K562 treated with DMSO at 1 percent for 48 hours (cell line): Measurements from ENCODE around the gene GGT6. TPM values are rescaled to one million over a fixed set of nuclear protein-coding genes. Genes with fewer than 3 reads are reported as not detected.

Experiments used
- total RNA-seq: library from RNA; unstranded; fragments of 300-600 nt; gene quantifications from 2 replicates; pipeline ENCODE4 v1.2.3, GENCODE V29; 2022; ENCODE audit warnings: low replicate concordance; ENCODE audit errors: extremely low read depth

The GGT6 gene
- total RNA-seq, result not detected in 2 replicates

GRCh38 chr17:4560421-4560820 lies at the start of gene GGT6:
Gene GGT6, minus strand, starts transcription at chr17:4560577. Its CDS starts 56 bp downstream, at chr17:4560521.

GRCh38 chr17:4584101-4584916 lies 23.9 kb upstream of the GGT6 start, which contains the start of gene SMTNL2:
Gene SMTNL2, plus strand, starts transcription at chr17:4584529. Its CDS starts 77 bp downstream, at chr17:4584606.

GRCh38 chr17:4554997-4555799 lies 5.2 kb downstream of the GGT6 start, which contains the start of gene MYBBP1A:
Gene MYBBP1A, minus strand, starts transcription at chr17:4555384. Its CDS starts 60 bp downstream, at chr17:4555324.

Other genes starting within 250 kb of the GGT6 start
- gene UBE2G1, start 193.9 kb downstream of the GGT6 start, total RNA-seq, result not detected in 2 replicates
- gene SPNS3, start 126.6 kb downstream of the GGT6 start, total RNA-seq, result not detected in 2 replicates
- gene SPNS2, start 61.7 kb downstream of the GGT6 start, total RNA-seq, result not detected in 2 replicates
- not detected in 2 replicates for gene MYBBP1A, start 5.2 kb downstream of the GGT6 start, total RNA-seq
- gene SMTNL2, start 24.0 kb upstream of the GGT6 start, total RNA-seq, result not detected in 2 replicates
- not detected in 2 replicates for gene ALOX15, start 81.1 kb upstream of the GGT6 start, total RNA-seq
- gene PELP1, start 143.6 kb upstream of the GGT6 start, total RNA-seq, result not detected in 2 replicates
- not detected in 2 replicates for gene ARRB2, start 150.1 kb upstream of the GGT6 start, total RNA-seq
- not detected in 2 replicates for gene MED11, start 170.9 kb upstream of the GGT6 start, total RNA-seq
- gene ZMYND15, start 179.3 kb upstream of the GGT6 start, total RNA-seq, result not detected in 2 replicates
- not detected in 2 replicates for gene CXCL16, start 179.4 kb upstream of the GGT6 start, total RNA-seq
- not detected in 2 replicates for gene TM4SF5, start 211.3 kb upstream of the GGT6 start, total RNA-seq
- not detected in 2 replicates for gene VMO1, start 225.8 kb upstream of the GGT6 start, total RNA-seq
- not detected in 2 replicates for gene GLTPD2, start 228.4 kb upstream of the GGT6 start, total RNA-seq
- gene PSMB6, start 235.6 kb upstream of the GGT6 start, total RNA-seq, result not detected in 2 replicates
- gene PLD2, start 246.6 kb upstream of the GGT6 start, total RNA-seq, result not detected in 2 replicates